ENCODE data around the gene HSD11B2.

DNA sequence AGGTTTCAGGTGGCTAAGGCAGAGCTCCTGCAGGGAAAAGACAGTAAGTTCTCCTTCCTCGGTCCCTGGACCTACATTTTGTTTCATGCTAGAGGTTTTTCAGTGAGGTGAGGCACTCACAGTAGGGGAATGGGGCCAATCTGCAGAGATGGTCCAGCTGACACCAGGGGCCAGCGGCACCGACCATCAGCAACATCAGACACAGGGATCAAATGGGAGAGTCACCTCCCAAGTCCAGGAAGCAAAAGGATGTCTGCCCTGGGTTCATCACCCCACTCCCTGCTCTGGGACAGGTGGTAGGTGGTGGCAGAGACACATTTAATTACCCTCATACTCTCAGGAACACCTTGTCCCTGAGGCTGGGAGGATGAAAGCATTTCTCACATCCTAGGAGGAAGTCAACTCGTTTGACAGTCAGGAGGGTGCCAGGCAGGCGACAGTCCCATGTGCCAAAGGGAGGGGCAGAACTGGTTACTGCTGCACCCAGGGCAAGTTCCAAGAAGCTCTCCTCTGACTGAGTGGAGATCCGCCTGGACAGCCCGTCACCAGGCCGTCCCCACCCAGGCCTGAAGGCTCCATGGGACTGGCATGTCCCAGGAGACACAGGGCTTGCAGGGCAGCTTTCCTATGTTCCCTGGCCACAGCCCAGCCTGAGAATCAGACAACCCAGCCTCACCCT is 30.8 kb downstream of the HSD11B2 start:
- TF ChIP-seq, protein P1, sequence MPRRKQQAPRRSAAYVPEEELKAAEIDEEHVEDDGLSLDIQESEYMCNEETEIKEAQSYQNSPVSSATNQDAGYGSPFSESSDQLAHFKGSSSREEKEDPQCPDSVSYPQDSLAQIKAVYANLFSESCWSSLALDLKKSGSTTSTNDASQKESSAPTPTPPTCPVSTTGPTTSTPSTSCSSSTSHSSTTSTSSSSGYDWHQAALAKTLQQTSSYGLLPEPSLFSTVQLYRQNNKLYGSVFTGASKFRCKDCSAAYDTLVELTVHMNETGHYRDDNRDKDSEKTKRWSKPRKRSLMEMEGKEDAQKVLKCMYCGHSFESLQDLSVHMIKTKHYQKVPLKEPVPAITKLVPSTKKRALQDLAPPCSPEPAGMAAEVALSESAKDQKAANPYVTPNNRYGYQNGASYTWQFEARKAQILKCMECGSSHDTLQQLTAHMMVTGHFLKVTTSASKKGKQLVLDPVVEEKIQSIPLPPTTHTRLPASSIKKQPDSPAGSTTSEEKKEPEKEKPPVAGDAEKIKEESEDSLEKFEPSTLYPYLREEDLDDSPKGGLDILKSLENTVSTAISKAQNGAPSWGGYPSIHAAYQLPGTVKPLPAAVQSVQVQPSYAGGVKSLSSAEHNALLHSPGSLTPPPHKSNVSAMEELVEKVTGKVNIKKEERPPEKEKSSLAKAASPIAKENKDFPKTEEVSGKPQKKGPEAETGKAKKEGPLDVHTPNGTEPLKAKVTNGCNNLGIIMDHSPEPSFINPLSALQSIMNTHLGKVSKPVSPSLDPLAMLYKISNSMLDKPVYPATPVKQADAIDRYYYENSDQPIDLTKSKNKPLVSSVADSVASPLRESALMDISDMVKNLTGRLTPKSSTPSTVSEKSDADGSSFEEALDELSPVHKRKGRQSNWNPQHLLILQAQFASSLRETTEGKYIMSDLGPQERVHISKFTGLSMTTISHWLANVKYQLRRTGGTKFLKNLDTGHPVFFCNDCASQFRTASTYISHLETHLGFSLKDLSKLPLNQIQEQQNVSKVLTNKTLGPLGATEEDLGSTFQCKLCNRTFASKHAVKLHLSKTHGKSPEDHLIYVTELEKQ (tag by site-specific recombination; IDR thresholded peaks at IDR 0.05; ENCODE audit: borderline replicate concordance), result no peak
- no peak for TF ChIP-seq ZBTB17 (tag by site-specific recombination; IDR thresholded peaks at IDR 0.05)
- TF ChIP-seq, protein P2, sequence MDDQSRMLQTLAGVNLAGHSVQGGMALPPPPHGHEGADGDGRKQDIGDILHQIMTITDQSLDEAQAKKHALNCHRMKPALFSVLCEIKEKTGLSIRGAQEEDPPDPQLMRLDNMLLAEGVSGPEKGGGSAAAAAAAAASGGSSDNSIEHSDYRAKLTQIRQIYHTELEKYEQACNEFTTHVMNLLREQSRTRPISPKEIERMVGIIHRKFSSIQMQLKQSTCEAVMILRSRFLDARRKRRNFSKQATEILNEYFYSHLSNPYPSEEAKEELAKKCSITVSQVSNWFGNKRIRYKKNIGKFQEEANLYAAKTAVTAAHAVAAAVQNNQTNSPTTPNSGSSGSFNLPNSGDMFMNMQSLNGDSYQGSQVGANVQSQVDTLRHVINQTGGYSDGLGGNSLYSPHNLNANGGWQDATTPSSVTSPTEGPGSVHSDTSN (CRISPR knock-in tag; IDR thresholded peaks at IDR 0.05), result no peak
- TF ChIP-seq, protein P3, sequence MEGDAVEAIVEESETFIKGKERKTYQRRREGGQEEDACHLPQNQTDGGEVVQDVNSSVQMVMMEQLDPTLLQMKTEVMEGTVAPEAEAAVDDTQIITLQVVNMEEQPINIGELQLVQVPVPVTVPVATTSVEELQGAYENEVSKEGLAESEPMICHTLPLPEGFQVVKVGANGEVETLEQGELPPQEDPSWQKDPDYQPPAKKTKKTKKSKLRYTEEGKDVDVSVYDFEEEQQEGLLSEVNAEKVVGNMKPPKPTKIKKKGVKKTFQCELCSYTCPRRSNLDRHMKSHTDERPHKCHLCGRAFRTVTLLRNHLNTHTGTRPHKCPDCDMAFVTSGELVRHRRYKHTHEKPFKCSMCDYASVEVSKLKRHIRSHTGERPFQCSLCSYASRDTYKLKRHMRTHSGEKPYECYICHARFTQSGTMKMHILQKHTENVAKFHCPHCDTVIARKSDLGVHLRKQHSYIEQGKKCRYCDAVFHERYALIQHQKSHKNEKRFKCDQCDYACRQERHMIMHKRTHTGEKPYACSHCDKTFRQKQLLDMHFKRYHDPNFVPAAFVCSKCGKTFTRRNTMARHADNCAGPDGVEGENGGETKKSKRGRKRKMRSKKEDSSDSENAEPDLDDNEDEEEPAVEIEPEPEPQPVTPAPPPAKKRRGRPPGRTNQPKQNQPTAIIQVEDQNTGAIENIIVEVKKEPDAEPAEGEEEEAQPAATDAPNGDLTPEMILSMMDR (tag by site-specific recombination; IDR thresholded peaks at IDR 0.05), result no peak
- TF ChIP-seq ZNF274 (IDR thresholded peaks at IDR 0.05; ENCODE audit: low read length), result no peak
- no peak for TF ChIP-seq ZNF274 (tag by site-specific recombination; IDR thresholded peaks at IDR 0.05; ENCODE audit: borderline replicate concordance)
- TF ChIP-seq ZNF138 (tag by site-specific recombination; IDR thresholded peaks at IDR 0.05; ENCODE audit: borderline replicate concordance), result no peak
- no peak for TF ChIP-seq ZNF777 (tag by site-specific recombination; IDR thresholded peaks at IDR 0.05; ENCODE audit: borderline replicate concordance)
- TF ChIP-seq, protein P4, sequence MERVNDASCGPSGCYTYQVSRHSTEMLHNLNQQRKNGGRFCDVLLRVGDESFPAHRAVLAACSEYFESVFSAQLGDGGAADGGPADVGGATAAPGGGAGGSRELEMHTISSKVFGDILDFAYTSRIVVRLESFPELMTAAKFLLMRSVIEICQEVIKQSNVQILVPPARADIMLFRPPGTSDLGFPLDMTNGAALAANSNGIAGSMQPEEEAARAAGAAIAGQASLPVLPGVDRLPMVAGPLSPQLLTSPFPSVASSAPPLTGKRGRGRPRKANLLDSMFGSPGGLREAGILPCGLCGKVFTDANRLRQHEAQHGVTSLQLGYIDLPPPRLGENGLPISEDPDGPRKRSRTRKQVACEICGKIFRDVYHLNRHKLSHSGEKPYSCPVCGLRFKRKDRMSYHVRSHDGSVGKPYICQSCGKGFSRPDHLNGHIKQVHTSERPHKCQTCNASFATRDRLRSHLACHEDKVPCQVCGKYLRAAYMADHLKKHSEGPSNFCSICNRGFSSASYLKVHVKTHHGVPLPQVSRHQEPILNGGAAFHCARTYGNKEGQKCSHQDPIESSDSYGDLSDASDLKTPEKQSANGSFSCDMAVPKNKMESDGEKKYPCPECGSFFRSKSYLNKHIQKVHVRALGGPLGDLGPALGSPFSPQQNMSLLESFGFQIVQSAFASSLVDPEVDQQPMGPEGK (tag by site-specific recombination; IDR thresholded peaks at IDR 0.05), result no peak
- TF ChIP-seq, protein P5, sequence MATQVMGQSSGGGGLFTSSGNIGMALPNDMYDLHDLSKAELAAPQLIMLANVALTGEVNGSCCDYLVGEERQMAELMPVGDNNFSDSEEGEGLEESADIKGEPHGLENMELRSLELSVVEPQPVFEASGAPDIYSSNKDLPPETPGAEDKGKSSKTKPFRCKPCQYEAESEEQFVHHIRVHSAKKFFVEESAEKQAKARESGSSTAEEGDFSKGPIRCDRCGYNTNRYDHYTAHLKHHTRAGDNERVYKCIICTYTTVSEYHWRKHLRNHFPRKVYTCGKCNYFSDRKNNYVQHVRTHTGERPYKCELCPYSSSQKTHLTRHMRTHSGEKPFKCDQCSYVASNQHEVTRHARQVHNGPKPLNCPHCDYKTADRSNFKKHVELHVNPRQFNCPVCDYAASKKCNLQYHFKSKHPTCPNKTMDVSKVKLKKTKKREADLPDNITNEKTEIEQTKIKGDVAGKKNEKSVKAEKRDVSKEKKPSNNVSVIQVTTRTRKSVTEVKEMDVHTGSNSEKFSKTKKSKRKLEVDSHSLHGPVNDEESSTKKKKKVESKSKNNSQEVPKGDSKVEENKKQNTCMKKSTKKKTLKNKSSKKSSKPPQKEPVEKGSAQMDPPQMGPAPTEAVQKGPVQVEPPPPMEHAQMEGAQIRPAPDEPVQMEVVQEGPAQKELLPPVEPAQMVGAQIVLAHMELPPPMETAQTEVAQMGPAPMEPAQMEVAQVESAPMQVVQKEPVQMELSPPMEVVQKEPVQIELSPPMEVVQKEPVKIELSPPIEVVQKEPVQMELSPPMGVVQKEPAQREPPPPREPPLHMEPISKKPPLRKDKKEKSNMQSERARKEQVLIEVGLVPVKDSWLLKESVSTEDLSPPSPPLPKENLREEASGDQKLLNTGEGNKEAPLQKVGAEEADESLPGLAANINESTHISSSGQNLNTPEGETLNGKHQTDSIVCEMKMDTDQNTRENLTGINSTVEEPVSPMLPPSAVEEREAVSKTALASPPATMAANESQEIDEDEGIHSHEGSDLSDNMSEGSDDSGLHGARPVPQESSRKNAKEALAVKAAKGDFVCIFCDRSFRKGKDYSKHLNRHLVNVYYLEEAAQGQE (tag by site-specific recombination; IDR thresholded peaks at IDR 0.05), result no peak
- no peak for TF ChIP-seq YY1 (tag by site-specific recombination; IDR thresholded peaks at IDR 0.05)

Measured in HEK293 (cell line).